ENCODE data around the gene TRAF6.
"Not testable (repeated sequence)": the region's sequence is repeated elsewhere in the genome, so short reads cannot be mapped to it uniquely, and the experiment has no call there.

The TRAF6 gene, protein sequence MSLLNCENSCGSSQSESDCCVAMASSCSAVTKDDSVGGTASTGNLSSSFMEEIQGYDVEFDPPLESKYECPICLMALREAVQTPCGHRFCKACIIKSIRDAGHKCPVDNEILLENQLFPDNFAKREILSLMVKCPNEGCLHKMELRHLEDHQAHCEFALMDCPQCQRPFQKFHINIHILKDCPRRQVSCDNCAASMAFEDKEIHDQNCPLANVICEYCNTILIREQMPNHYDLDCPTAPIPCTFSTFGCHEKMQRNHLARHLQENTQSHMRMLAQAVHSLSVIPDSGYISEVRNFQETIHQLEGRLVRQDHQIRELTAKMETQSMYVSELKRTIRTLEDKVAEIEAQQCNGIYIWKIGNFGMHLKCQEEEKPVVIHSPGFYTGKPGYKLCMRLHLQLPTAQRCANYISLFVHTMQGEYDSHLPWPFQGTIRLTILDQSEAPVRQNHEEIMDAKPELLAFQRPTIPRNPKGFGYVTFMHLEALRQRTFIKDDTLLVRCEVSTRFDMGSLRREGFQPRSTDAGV

DNA sequence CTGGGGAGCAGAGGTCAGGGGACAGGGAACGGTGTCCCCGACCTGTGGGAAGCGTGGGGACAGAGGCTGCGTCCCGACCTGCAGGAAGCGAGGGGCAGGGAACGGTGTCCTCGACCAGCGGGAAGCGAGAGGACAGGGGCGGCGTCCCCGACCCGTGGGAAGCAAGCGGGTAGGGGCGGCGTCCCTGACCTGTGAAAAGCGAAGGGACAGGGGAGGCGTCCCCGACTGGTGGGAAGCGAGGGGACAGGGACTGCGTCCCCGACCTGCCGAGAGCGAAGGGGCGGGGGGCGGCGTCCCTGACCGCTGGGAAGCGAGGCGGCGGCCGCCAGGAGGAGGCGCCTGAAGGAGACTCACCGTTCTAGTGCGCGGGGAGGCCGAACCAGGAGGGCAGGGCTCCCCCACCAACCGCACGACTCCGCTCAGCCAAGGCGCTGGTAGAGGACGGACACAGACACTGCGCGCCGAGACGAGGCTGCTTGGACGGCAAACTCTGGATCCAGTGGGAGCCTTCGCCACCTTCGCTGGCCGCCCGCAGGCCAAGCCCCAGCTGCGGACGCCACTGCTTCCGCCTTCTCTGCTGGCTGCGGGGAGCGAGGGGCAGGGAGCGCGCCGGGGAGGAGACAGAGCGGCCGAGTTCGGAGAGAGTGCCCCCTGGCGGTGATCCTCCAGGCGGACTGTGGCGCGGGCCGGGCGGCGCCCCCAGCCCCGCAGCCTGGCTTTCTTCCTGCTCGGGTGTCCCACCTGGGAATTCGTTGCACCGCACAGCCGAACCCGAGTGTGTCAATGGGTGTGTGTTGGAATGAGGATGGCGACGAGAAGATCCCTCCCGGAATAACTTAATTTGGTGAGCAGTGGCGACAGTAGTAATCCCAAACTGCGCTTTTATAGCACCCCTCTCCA lies at the start of gene TRAF6:
TRAF6 (minus strand) TSS at position 579 of the 900 bp plus-strand sequence. CDS start 8,757 bp downstream, outside the sequence.
- peak; percentile 81 to 91 for DNase-seq (ENCODE audit: low read depth in 2 of 2)

DNA sequence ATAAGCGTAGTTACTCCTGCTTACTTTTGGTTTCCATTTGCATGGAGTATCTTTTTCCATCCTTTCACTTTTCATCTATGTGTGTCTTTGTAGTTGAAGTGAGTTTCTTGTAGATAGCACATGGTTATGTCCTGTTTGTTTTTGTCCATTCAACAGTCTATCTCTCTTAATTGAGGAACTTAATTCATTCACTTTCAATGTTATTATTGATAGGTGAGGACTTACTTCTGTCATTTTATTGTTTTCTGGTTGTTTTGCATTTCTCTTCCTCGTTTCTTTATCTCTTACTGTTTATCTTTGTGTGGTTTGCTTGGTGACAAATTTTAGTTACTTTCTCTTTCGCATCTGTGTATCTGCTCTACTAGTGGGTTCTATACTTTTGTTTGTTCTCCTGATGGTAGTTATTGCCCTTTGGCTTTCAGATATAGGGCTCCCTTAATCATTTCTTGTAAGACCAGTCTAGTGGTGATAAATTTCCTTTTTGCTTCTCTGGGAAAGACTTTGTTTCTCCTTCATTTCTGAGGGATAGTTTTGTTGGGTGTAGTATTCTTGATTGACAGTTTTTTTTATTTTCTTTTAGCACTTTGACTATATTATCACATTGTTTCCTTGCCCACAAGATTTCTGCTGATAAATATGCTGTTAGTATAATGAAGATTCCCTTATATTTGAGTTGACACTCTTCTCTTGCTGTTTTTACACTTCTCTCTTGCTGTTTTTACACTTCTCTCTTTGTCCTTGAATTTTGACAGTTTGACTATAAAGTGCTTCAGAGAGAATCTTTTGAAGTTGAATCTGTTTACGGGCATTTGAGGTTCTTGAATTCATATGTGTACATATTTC lies 48.7 kb upstream of the TRAF6 start:
- no peak for DNase-seq (ENCODE audit: low read depth in 2 of 2)

DNA sequence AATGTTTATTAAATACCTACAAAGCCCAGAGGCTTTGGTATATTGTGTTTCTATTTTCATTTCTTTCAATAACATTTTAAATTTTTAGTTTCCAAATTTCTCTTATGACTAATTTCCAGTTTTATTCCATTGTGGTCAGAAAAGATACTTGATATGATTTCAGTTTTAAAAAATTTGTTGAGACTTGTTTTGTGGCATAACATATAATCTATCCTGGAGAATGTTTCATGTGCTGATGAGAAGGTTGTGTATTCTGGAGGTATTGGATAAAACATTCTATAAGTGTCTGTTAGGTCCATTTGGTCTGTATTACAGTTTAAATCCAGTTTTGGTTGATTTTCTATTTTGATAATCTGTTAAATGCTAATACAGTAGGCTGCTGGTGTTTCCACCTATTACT lies 47.9 kb upstream of the TRAF6 start:
- no peak for DNase-seq (ENCODE audit: low read depth in 2 of 2)

DNA sequence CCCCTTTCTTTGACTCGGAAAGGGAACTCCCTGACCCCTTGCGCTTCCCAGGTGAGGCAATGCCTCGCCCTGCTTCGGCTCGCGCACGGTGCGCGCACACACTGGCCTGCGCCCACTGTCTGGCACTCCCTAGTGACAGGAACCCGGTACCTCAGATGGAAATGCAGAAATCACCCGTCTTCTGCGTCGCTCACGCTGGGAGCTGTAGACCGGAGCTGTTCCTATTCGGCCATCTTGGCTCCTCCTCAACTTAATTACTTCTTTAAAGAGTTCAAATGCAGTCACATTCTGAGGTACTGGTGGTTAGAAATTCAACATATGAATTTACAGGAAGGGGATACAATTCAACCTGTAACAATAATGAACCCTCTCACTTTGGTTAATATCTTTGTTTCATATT lies 47.3 kb upstream of the TRAF6 start:
- DNase-seq (ENCODE audit: low read depth in 2 of 2) = not testable (repeated sequence)

DNA sequence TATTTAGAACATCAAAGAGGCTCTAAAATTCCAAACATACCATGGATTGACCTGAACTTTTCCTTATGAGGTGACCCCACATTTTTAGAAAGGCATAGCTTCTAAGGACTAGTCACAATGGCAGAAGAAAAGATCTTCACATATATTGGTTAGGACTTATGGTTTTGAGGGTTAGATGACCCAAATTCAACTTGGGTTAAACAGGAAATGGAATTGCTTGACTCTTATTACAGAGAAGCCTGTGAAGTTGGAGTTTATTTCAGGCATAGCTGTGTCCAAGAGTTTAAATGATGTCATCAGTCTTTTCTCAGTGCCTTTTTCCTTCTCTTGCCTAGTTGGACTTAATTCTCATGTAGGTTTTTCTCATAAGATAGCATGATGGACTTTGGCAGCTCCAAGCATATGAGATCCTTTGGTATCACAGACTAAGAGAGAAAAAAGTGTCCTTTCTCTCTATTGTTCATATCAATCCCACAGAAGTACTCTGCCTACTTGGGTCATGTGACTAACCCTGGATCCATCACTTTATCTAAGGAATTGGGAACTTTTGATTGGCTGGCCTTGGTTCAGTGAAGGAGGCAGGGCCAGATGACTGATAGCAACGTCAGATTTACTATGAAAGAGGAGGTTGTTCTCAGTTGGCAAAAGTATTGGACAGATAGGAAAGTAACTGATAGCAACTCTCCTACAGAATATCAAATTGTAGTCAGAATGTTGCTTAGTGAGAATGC lies 40.5 kb upstream of the TRAF6 start:
- no peak for DNase-seq (ENCODE audit: low read depth in 2 of 2)

DNA sequence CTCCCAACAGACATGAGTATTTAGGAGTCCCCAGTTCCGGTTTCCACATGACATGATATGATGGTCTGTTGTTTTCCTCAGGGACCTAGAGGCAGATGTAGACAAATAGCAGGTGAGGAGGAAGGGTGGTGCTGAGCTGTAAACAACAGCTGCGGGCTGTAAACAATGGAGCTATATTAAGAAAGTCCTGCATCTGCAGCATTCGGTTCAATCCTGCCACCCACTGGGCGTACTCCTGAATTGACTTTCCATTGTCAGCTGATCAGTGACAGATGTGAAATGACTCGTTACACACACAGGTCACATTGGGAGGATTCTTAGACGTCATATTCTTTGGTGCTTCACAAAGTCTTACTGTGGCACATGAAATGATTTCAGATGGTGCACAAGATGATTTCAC lies 30.9 kb upstream of the TRAF6 start:
- DNase-seq (ENCODE audit: low read depth in 2 of 2) = no peak

DNA sequence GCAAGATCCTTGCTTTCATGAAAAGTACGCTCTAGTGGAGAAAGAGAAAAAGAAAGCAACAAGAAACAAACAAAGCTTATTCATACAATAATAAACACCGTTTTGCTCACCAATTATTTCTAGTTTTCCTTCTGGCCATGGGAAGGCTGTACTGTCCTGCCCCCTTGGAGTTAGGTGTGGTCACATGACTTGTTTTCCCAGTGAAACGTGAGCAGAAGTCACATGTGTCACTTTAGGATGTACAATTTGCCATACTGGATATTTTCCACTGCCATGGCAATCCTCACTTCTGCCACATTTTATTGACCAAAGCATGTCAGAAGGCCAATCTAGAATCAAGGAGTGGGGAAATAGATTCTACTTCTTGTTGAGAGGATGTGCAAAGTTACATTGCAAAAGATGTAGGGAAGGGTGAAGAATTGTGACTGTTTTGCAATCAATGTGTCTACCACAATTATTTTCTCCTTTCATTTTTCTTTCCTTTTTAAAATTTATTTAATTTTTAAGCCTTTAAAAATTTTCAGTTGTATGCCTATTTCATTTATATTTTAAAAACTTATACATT lies 24.3 kb upstream of the TRAF6 start:
- no peak for DNase-seq (ENCODE audit: low read depth in 2 of 2)

DNA sequence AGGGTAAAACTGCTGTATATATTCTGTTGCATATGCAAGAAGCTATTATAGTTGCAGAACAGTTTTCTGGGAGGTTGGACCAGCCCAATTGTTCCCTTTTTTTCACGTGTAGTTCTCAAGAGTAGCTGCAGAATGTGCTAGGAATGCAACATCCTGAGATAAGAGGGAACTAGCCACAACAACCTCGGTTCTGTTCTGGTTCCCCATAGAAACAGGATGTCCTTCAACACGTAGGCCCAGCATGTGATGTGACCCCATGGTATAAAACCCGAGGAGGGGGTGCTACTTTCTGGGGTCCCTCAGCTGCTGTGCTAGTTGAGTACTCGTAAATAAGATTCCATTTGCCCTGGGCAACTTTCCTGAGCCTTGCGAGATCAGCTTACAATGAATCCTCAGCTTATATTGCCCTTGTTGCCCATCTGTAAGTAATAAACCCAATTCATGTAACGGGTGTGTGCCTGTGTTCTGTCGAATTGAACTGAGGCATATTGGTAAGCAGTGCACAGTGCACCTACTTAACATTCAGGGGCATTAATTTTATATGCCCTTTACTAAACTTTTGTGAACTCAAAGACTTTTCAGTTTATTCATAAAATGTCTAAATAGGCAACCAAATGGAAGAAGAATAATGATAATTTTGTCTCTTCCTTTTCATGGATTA lies 23.0 kb upstream of the TRAF6 start:
- DNase-seq (ENCODE audit: low read depth in 2 of 2) = no peak

DNA sequence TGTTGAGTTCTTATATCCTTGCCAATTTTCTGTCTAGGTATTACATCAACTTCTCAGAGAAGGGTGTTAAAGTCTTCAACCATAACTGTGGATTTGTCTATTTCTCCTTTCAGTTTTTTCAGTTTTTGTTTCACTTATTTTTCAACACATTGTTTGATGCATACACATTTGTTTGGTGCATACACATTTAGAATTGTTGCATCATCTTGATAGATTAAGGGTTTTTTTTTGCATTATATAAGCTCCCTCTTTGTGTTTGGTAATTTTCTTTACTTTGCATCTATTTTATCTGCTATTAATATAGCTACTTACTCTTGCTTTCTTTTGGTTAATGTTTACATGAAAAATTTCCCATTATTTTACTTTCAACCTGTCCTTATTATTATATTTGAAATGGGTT lies 20.8 kb upstream of the TRAF6 start:
- no peak for DNase-seq (ENCODE audit: low read depth in 2 of 2)

DNA sequence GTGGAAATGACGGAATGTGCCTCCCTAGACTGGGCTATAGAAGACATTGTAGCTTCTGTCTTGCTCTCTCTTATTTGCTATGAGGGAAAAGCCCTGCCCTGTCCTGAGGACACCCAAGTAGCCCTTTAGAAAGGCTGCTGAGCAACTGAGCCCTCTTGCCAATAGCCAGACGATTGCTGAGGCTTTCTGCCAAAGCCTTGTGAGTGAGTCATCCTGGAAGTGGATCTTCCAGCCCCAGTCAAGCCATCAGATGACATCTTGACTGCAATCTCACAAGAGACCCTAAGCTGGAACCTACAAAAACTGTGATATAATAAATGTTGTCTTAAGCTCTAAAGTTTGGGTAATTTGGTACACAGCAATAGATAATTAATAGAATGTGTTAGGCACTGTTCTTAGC lies 3.9 kb upstream of the TRAF6 start:
- no peak for DNase-seq (ENCODE audit: low read depth in 2 of 2)

DNA sequence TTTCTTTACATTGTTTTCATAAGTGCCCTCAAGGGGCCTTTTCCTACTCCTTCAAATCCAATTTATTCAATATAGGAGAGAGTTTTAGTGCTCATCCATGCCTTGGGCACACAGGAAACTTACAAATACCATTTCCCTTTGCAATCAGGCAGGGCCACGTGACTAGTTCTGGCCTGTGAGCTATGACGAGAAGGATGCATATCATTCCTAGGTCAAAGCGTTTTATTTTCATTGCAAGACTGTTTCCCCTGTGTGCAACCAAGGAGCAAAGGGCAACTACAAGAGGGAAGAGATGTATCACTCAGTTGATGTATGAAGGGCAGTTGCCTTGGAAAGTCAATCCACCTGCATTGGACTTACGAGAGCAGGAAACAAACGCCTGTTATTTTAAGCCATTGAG lies 1.9 kb upstream of the TRAF6 start:
- no peak for DNase-seq (ENCODE audit: low read depth in 2 of 2)

DNA sequence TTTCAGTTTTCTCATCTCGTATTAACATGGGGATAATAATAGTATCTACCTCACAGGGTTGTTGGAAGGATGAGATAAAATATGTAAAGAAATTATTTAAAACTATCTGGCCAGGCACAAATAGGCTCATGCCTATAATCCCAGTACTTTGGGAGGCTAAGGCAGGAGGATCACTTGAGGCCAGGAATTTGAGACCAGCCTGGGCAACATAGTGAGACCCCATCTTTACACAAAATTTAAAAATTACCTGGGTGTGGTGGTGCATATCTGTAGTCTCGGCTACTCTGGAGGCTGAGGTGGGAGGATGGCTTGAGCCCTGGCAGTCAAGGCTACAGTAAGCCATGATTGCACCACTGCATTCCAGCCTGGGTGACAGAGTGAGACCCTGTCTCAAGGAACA lies 990 bp upstream of the TRAF6 start:
- not testable (repeated sequence) for DNase-seq (ENCODE audit: low read depth in 2 of 2)

DNA sequence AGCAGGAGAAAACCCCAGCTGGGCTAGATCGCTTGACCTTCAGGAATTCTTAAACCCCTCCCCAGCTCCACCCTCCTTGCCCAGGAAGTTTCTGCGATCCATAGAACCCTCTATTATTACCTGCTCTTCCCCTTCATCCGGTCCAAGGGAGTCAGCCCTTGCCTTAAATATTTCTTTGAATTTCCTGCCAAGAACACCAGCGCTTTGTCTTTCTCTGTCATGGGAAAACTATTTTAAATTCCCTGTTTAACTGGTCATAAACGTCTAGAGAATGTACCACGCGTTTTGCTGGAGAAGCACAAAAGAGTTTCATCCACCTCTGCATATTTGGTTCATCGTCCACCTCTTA lies 496 bp upstream of the TRAF6 start:
- no peak for DNase-seq (ENCODE audit: low read depth in 2 of 2)

DNA sequence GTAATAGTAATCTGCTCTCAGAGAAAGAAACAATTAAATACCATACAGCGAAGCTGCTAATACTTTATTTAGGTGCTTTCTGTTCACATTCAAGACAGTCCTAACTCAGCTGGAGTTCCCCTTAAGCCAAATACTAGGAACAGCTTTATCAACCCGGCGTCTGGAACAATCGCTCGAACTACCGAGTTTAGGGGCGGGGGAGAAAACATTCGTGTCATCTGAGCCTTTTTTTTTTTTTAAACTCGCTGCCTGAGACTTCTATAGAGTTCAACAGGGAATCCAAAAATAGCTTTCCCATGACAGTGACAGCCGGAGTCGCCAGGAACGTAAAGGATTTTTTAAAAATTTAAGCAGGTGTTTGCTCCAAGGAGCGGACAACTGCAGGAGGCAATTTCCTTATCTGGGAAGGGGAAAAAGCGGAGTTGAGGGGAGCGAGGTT lies 852 bp downstream of the TRAF6 start:
- no peak for DNase-seq (ENCODE audit: low read depth in 2 of 2)

DNA sequence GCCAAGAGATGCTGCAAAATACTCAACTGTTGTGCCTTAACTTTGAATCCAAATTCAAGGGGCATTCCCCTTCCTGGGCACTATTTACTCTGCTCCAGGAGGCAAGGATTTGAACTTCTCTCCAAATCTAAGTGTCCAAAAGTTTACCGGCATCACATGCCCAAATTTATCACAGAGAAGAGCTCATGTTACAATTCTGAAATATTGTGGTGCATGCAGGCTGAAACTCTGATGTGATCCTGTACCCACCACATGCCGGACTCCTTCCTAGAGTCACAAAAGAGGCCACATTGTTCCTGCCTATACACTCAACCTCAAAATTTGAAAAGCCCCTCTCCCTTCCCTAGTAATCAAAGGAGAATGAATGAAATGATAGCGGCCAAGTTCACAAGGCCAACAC lies 1.3 kb downstream of the TRAF6 start:
- DNase-seq (ENCODE audit: low read depth in 2 of 2) = no peak

DNA sequence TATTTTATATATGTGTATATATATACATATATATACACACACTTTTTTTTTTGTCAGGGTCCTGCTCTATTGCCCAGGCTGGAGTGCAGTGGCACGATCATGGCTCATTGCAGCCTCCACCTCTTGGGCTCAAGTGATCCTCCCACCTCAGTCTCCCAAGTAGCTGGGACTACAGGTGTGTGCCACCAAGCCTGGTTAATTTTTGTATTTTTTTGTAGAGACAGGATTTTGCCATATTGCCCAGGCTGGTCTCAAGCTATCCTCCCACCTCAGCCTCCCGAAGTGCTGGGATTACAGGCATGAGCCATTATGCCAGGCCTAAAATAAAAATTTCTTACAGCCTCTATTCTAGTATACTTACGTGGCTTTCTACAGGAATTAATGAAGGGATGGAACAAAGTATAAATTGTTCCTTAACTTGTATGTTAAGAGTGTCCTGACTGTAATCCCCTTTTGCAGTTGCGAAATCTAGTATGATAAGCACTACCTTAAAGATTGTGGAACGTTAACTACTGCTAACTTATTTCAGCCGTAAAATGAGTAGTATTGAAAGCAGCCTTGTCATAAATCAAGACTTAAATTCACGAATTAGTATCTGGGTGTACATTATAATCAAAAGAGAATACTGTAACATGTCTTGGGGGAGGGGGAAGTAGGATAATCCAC lies 2.1 kb downstream of the TRAF6 start:
- no peak for DNase-seq (ENCODE audit: low read depth in 2 of 2)

DNA sequence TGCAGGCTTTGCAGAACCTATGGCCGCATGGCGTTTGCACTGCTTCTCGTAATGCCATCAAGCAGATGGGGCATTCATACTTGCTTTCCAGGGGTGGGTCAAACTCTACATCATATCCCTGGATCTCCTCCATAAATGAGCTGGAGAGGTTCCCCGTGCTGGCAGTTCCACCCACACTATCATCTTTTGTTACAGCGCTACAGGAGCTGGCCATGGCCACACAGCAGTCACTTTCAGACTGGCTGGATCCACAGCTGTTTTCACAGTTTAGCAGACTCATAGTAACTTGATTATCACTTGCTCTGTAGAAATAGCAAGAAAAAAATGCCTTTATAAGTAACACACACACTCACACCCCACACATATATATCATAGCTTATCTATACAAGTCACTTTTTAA lies 8.8 kb downstream of the TRAF6 start:
- DNase-seq (ENCODE audit: low read depth in 2 of 2) = no peak

DNA sequence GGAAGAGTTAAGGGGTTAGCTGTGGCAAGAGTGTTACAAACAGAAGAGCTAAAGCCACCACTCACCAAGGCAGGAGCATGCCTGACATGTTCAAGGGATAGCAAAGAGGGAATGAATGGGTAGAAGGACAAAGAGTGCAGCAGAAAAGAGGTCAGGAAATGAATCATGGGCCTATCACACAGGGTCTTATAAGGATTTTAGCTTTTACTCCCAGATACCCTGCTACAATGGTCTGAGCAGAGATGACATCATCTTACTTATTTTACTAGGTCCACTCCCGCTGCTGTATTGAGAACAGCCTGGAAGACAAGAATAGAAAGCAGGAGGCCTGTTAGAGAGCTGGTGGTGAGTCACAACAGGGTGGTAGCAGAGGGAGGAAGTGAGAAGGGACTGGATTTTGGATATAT lies 9.8 kb downstream of the TRAF6 start:
- no peak for DNase-seq (ENCODE audit: low read depth in 2 of 2)

DNA sequence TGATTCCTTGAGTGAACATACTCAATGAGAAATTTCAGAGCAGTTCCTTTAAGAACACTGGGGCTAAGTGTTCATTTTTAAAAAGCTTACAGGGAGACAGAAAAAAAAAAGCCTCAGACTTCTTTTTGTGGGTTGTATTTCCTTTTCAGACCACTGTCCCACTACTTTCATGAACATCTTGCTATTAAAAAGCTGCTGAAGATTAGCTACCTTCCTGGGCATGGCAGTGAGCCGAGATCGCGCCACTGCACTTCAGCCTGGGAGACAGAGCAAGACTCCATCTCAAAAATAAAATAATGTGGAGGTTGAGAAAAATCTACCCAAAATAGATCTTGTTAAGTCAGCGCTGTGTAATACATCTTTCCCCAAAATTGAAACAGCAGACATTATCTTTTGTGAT lies 10.8 kb downstream of the TRAF6 start:
- no peak for DNase-seq (ENCODE audit: low read depth in 2 of 2)

DNA sequence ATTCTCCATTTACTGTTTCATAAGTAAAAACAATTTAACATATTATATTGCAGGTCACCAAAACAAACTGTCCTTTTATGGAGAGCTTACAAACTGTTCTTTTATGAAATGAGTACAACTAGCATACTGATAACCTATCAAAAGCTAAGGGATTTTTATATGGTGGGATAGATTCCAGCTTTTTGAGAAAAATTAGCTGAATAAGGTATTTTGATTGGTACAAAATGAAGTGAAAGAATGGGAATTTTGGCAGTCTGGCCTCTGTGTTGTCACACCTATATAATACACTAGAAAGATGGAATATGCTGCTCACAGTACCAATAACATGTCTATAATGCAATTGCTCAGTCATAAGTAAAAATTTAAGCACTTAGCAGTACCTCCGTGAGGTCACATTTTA lies 11.4 kb downstream of the TRAF6 start:
- DNase-seq (ENCODE audit: low read depth in 2 of 2) = no peak
